C4-2B (cell line): ENCODE data around the gene NELL1.

Experiments
- H3K27ac ChIP-seq: fragments of 450-650 bp; 2 replicates; pipeline ENCODE4 v1.5.1; 2017
- ZFX ChIP-seq: fragments of 450-650 bp; IDR thresholded peaks from 2 replicates; pipeline ENCODE4 v1.6.1; 2017
- TF ChIP-seq, protein P1 (sequence below): fragments of 450-650 bp; conservative IDR thresholded peaks from 2 replicates; pipeline ENCODE4 v1.5.1; 2017; ENCODE audit warnings: mild to moderate bottlenecking

Gene NELL1

GRCh38 chr11:21113876-21114275 is 444.5 kb downstream of the NELL1 start:
- TF ChIP-seq, protein P1, sequence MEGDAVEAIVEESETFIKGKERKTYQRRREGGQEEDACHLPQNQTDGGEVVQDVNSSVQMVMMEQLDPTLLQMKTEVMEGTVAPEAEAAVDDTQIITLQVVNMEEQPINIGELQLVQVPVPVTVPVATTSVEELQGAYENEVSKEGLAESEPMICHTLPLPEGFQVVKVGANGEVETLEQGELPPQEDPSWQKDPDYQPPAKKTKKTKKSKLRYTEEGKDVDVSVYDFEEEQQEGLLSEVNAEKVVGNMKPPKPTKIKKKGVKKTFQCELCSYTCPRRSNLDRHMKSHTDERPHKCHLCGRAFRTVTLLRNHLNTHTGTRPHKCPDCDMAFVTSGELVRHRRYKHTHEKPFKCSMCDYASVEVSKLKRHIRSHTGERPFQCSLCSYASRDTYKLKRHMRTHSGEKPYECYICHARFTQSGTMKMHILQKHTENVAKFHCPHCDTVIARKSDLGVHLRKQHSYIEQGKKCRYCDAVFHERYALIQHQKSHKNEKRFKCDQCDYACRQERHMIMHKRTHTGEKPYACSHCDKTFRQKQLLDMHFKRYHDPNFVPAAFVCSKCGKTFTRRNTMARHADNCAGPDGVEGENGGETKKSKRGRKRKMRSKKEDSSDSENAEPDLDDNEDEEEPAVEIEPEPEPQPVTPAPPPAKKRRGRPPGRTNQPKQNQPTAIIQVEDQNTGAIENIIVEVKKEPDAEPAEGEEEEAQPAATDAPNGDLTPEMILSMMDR = no peak
- TF ChIP-seq ZFX = no peak
- no peak overlapping the region for H3K27ac ChIP-seq

GRCh38 chr11:21116009-21116408 is 446.6 kb downstream of the NELL1 start:
- TF ChIP-seq ZFX = no peak
- TF ChIP-seq, protein P1 = no peak
- no peak overlapping the region for H3K27ac ChIP-seq

DNA sequence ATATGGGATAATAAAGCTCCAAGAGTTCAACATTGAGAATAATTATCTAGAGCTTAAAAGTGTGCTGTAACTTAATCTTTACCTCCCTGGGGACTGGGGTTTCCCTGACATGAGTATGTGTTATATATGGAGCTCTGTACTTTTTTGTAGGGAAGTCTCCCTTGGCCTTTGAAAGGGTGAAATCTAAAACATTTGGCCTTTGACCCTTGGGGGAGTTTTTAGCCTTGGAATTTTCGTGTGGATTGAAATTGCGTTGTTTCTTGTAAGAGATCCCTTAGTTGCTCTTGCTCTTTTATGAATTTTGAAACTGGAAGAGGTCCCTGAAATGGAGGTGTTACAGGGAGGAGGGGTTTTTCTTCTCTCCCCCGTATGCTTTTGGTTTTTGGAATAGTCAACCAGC is 450.0 kb downstream of the NELL1 start:
- H3K27ac ChIP-seq = no peak overlapping the region
- TF ChIP-seq ZFX = no peak
- TF ChIP-seq, protein P1 = no peak

DNA sequence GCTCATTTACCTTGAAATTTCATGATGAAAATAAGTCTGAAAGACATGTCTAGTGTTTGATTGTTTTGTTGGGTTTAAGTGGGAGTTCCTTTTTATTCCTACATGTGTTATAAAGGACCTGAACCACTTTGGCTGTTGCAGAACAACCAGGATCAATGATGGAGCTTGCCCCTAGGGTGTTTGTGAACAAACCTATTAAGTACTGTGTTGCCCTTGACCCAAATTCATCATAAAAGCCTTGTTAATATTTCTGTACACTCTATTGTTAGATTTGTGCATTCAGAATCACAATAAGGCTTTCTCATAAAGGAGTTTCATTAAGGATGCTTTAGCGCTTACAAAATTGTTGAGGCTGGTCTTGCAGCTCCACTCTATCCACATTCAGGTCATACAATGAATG is 452.6 kb downstream of the NELL1 start:
- no peak for TF ChIP-seq ZFX
- TF ChIP-seq, protein P1 = no peak
- H3K27ac ChIP-seq = no peak overlapping the region

DNA sequence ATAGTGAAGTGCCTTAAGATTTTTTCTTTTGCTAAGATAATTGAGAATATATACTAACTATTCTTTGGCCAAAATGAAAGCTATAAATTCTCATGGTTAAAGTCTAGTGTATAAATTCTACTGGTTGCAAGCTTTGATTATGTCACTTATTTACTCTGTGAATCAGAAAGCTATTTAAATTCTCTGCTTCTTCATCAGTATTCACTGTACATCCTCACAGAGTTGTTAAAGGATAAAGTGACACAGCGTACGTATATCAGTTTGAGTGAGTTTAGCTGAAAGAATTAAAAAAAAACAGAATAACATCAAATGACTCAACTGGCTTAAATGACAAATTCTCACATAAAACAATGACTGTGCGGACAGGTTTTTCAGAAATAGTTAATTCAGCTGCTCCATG is 453.1 kb downstream of the NELL1 start:
- no peak for TF ChIP-seq ZFX
- TF ChIP-seq, protein P1 = no peak
- no peak overlapping the region for H3K27ac ChIP-seq

- no peak for TF ChIP-seq ZFX
- H3K27ac ChIP-seq = no peak overlapping the region
These were observed 462.8 kb downstream of the NELL1 start for GRCh38 chr11:21132146-21132720.

DNA sequence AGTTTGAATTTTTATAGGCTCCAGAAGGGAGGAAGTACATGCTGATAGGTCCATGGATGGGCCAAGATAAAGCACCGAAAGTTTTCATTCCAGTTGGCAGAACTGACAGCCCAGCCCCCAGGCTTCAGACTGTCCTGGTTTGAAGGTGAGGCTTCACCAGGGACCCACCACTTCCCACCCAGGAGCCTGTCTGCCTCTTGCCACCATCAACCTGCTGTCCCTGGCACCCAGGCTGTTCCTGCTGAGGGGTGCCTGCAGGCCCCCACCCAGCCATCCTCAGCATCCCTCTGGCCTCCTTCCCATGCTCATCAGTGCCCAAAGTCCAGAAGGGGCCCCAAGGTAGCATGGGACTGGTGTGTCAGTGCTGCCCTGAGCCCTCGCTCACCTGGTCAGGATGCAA is 463.9 kb downstream of the NELL1 start:
- TF ChIP-seq, protein P1 = no peak
- no peak for TF ChIP-seq ZFX
- no peak overlapping the region for H3K27ac ChIP-seq

DNA sequence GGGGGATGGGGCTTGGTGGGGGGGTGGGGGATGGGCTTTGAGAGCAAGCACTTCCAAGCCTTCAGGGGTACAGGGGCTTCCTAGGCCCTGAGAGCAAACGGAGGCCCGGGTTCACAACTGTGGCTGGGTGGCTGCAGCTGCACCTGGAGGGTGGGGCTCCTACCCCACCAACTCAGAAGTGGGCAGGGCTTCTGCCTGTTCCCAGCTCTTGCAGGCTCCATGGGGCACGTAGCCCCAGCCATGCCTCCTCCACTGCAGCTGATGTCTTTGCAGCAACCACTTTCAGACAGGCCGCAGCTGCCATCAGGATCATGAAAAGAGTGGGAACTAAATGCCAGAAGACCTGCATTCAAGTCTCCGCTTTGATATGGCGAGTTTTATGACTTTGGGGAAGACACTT is 464.3 kb downstream of the NELL1 start:
- TF ChIP-seq, protein P1 = no peak
- no peak for TF ChIP-seq ZFX
- H3K27ac ChIP-seq = no peak overlapping the region
